NB4 (cell line): Measurements from ENCODE around the gene PBRM1.

Experiments used
- DNase-seq: peaks from one replicate; pipeline ENCODE4 v3.0.0; 2010; ENCODE audit warnings: low read depth
- H3K4me3 ChIP-seq: one replicate; pipeline ENCODE4 v1.5.1; 2011; ENCODE audit warnings: mild to moderate bottlenecking, low read depth, low read length, moderate library complexity
- CTCF ChIP-seq: IDR thresholded peaks from one replicate; pipeline ENCODE4 v1.5.1; 2012; ENCODE audit warnings: low read depth, low read length
- MAX ChIP-seq: IDR thresholded peaks from 2 replicates; pipeline ENCODE4 v1.6.1; 2011; ENCODE audit warnings: low read depth, low read length
- MYC ChIP-seq: IDR thresholded peaks from 2 replicates; pipeline ENCODE4 v1.6.1; 2011; ENCODE audit warnings: low read depth, low read length
- POLR2A ChIP-seq: IDR thresholded peaks from 2 replicates; pipeline ENCODE4 v1.6.1; 2011; ENCODE audit warnings: mild to moderate bottlenecking; ENCODE audit not compliant: insufficient read length; ENCODE audit errors: extremely low read depth

The PBRM1 gene

GRCh38 chr3:52547143-52547542, 138.6 kb downstream of the PBRM1 start:
- no peak for DNase-seq
- TF ChIP-seq POLR2A, result no peak
- no peak for TF ChIP-seq MYC
- no peak for TF ChIP-seq MAX
- TF ChIP-seq CTCF, result no peak
- no peak overlapping the region for H3K4me3 ChIP-seq

- TF ChIP-seq MAX, result no peak
- TF ChIP-seq MYC, result no peak
- no peak for TF ChIP-seq CTCF
- DNase-seq, result no peak
- no peak overlapping the region for H3K4me3 ChIP-seq
Observed at GRCh38 chr3:52546111-52546901, 139.4 kb downstream of the PBRM1 start.

- H3K4me3 ChIP-seq, result no peak overlapping the region
- no peak for DNase-seq
- TF ChIP-seq MAX, result no peak
- no peak for TF ChIP-seq POLR2A
- no peak for TF ChIP-seq MYC
- TF ChIP-seq CTCF, result no peak
Observed at GRCh38 chr3:52544937-52545336, 140.8 kb downstream of the PBRM1 start.

GRCh38 chr3:52541050-52541449, 144.7 kb downstream of the PBRM1 start:
- TF ChIP-seq MAX (no peak), CTCF (no peak), POLR2A (no peak), MYC (no peak)
- no peak for DNase-seq
- H3K4me3 ChIP-seq, result no peak overlapping the region

- DNase-seq, result peak; percentile 50
- peak overlapping the region; percentile 99 for H3K4me3 ChIP-seq
- TF ChIP-seq MAX (no peak), MYC (no peak), POLR2A (no peak), CTCF (no peak)
Observed at GRCh38 chr3:52539010-52539653, 146.6 kb downstream of the PBRM1 start.
